IPS-NIHi7 (cell line): ENCODE results near the gene DNALI1.
"Not testable (repeated sequence)": the region's sequence is repeated elsewhere in the genome, so short reads cannot be mapped to it uniquely, and the experiment has no call there.

Source experiments
- DNase-seq: peaks from one replicate; pipeline ENCODE4 v3.0.0; 2012; ENCODE audit warnings: mixed read lengths; ENCODE audit errors: extremely low spot score

DNALI1 gene

DNA sequence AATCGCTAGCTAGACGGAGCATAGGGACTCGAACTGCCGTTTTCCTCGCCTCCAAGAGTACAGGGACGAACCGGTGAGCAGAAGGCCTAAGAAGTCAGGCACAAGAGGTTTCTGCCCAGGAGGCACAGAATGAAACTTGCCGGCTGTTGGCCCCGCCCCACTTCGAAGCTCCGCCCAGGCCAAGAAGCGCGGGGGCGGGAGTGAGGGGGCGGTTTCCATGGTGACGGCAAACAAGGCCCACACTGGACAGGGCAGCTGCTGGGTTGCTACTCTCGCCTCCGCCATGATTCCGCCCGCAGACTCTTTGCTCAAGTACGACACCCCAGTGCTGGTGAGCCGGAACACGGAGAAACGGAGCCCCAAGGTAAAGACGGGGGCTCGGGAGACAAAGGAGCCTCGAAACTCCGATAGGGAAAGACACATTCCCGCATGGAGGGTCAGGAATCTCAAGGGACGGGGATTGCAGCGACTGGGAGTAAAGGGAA lies at the start of gene DNALI1:
DNALI1 (plus strand) TSS at position 229 of the 485 bp plus-strand sequence; CDS start at position 284, 55 bp downstream.
- peak; percentile 99 for DNase-seq

DNA sequence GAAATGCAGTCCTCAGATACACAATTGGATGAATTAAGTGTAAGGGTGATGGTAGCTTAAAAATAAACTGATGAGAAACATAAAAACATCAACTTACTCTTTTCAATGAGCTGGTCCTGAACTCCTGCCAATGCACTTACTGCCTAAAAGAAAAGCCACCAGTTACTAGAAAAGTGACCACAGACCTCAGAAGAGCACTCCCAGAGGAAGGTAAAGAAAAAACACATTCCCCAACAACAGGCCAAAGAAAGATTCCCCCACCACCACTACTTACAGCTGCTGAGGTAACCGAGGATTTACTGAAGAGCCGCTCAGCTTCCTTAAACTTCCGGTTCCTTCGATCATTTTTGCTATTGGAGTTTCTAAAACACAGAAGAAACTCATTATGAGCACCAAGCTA lies 47.6 kb upstream of the DNALI1 start:
- peak; percentile 29 for DNase-seq

DNA sequence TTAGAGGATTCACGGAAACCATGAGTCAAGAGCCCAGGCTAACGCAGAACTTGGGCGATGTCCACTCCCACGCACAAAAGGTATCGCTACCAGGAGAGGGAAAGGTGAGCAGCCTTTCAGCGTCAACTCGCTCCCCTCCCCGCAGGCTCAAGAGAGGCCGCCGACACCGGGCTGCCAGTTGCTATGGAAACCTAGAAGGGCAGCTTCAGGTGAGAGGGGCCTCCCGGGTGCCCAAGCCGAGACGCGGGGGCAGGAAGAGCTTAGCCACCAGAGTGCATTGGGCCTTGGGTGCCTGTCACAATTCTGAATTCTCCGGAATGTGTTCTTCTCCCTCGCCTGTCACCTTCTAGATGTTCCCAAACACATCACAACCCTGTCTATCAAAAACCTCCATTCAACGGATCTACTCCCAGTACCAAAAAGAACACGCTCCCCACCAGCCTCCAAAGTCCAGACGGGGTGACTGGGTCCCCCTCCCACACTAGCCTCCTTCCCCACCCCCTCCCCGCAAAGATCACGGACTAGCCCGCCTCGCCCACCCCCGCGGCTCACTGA lies 42.9 kb upstream of the DNALI1 start:
- DNase-seq: peak; percentile 77

DNA sequence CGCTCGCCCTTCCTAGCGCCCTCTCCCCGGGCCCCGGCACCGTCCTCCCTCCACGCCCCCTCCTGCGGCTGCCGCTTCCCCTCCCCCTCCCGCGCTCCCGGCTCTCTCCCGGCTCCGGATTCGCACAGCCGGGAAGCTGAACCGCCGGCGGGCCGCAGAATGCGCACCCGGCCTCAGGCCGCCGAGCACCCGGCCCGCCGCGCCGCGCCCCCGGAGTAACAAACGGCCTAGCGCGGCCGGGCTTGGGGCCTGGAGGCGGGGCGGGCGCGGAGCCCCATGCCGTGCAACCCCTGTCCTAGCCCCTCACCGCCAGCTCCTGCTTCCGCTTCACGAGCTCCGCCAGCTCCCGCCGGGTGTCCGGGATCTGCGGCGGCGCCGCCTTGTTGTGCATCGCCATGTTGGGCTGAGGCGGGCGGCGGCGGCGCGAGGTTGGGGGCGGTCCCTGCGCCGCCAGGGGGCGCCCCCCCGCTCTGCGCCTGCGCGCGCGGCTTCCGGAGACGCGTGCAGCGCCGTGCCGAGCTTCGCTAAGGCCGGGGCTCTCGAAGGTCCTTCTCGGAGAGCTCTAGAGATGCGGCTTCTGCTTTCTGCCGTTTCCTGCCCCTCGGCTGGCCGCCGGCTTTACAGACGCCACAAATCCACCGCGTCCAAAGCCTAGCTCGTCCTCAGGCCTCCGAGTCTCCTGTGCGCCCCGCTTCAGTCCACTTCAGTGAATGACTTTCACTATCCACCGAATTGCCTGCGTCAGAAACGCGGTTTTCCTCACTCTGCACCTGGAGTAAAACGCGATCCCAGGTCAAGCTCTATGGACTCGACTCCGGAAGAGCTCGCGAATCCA lies 42.2 kb upstream of the DNALI1 start, which contains the start of gene MEAF6:
MEAF6 (minus strand) TSS at position 417 of the 835 bp plus-strand sequence; CDS start at position 397, 20 bp downstream.
- DNase-seq: peak; percentile 92

DNA sequence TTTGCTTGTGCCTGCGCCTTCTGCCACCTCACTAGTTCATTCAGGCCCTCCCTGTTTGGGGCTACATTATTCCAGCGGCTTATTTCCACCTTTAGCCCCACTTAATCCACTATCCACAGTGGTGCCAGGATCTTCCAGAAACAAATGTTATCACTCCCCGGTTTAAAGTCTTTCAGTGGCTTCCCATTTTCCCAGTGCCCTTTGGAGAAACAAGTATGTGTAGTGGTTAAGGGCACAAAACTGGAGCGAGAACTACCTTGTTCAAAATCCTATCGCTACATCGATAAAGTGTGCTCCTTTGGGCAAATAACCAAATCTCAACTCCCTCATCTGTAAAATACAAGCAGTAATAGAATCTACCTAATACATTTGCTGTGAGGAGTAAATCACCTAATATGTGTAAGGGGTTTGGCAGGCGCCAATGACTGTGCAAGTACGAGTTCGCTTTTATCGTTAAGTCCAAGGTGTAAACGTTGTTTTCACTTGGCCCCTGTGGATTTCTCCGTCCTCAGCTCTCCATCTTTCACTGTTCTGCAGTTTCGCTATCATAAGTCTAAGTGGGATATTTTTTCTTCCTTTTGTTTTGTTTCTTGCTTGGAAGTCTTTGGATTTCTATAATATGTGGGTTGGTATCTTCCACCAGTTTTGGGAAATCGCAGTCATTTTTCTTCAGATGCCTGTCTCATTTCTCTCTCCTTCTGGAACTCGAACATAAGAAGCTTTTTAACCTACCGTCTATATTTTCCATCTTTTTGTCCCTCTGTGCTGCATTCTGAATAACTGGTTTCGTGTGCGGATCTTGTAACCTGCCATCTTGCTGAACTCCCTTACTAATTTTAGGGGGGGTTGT lies 41.3 kb upstream of the DNALI1 start:
- DNase-seq: no peak

DNA sequence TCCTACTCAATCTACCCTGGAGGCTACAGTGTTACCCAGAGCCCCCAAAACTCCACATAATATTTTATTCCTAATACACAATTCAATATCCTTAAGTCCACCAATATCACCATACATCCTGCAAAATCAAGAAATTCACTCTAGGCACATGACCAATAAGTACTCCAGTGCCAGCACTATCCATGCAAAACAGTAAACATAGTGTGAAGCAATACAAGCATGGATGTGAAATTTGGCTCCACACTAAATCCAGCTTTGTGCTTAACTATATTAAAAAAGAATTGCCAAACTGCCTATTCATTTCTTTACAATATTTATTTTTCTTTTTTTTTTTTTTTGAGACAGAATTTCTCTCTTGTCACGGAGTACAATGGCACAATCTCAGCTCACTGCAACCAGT lies 39.2 kb upstream of the DNALI1 start:
- DNase-seq: no peak

DNA sequence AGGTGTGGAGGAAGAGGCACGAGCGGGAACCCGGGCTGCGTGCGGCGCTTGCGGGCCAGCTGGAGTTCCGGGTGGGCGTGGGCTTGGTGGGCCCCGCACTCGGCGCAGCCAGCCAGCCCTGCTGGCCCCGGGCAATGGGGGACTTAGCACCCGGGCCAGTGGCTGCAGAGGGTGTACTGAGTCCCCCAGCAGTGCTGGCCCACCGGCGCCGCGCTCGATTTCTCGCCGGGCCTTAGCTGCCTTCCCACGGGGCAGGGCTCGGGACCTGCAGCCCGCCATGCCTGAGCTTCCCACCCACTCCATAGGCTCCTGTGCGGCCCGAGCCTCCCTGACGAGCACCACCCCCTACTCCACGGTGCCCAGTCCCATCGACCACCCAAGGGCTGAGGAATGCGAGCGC lies 38.5 kb upstream of the DNALI1 start:
- DNase-seq: not testable (repeated sequence)

DNA sequence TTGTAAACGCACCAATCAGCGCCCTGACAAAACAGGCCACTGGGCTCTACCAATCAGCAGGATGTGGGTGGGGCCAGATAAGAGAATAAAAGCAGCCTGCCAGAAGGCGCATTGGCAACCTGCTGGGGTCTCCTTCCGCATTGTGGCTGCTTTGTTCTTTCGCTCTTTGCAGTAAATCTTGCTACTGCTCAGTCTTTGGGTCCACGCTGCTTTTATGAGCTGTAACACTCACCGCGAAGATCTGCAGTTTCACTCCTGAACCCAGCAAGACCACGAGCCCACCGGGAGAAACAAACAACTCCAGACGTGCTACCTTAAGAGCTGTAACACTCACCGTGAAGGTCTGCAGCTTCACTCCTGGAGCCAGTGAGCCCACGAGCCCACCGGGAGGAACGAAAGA lies 37.8 kb upstream of the DNALI1 start:
- DNase-seq: not testable (repeated sequence)

DNA sequence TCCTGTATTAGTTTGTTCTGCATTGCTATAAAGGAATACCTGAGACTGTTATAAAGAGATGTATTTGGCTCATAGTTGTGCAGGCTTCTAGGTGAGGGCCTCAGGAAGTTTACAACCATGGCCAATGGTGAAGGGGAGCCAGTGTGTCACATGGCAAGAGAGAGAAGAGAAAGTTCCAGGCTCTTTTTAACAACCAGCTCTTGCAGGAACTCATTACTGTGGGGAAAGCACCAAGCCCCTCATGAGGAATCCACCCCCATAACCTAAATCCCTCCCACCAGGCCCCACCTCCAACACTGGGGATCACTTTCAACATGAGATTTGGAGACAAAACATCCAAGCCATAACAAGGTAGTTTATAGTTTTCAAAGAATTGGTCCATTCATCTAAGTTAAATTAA lies 37.1 kb upstream of the DNALI1 start:
- no peak for DNase-seq

DNA sequence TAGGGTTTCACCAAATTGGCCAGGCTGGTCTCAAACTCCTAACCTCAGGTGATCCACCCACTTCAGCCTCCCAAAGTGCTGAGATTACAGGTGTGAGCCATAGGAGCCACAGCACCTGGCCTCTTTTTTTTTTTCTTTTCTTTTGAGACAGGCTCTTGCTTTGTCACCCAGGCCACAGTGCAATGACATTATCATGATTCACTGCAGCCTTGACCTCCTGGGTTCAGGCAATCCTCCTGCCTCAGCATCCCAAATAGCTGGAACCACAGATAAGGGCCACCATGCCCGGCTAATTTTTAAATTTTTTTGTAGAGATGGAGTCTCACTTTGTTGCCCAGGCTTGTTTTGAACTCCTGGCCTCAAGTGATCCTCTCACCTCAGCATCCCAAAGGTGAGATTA lies 26.9 kb upstream of the DNALI1 start:
- DNase-seq: not testable (repeated sequence)

DNA sequence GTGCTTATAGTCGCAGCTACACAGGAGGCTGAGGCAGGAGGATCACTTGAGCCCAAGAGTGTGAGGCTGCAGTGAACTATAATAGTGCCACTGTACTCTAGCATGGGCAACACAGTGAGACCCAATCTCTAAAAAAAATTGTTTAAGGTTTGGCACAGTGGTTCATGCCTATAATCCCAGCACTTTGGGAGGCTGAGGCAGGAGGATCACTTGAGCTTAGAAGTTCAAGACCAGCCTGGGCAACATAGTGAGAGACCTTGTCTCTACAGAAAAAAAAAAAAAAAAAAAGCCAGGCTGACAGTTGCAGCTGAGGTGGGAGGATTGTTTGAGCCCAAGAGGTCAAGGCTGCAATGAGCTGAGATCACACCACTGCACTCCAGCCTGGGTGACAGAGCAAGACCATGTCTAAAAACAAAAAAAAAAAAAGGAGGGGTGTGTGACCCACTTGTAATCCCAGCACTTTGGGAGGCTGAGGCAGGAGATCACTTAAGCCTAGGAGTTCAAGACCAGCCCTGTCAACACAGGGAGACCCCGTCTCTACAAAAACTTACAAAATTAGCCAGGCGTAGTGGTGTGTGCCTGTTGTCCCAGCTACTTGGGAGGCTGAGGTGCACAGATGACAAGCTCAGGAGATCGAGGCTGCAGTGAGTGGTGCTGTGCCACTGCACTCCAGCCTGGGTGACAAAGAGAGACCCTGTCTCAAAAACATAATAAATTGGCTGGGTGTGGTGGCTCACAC lies 24.2 kb upstream of the DNALI1 start:
- not testable (repeated sequence) for DNase-seq

DNA sequence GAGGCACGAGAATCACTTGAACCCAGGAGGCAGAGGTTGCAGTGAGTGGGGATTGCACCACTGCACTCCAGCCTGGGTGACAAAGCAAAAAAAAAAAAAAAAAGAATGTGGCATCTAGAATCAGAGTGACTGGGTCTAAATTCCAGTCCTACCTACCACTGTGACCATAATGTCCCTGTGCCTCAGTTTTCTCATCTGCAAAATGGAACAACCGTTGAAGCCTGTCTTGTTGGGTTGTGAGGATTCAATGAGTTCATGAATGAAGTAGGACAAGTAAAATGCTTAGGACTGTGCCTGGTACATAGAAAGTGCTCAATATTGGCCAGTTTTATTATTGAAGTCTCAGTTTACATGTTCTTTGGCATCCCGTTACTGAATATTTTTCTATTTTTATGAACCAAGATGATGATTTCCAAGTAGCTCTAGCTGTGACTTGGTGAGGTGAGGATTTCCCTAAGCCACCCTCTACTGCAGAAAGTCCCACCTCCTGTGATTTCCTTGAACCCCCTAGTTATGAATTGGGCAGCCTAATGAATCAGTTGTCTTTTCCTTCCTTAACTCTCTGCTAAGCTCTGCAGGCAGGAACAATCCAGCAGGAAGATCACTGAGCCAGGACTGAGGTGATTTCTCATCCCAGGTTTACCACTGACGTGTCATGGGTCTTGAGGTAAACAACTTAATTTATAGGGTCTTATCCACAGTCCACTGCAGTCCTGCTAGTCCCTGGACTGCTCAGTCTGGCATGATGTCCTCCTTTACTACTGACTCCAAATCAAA lies 23.2 kb upstream of the DNALI1 start:
- DNase-seq: no peak

DNA sequence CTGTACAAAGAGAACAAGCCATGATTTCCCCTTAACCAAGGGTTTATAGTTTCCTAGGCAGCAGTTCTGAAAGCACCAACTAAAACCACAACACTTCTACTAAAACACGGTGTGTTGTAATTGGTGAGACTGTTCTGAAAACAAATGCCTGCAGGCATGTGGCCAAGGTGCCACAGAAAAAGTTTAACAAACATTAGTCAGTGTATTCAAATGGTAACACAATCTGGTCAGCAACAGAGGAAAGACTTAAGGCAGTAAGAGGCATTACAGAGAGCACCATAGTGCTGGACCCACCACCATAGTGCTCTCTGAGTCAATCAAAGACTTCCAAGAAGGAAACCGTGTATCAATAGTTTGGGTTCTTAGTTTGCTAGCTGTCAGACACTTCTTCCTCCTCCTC lies 19.4 kb upstream of the DNALI1 start:
- no peak for DNase-seq

DNA sequence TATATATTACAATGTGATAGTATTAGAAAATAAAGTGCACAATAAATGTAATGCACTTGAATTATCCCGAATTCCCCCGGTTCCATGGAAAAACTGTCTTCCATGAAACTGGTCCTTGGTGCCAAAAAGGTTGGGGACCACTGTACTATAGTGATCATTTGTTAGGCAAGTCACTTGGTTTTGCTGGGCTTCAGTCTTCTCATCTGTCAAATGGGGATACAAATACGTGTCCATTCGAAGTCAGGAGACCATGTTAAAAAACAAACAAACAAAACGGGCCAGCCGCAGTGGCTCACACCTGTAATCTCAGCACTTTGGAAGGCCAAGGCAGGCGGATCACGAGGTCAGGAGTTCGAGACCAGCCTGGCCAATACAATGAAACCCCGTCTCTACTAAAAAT lies 17.6 kb upstream of the DNALI1 start:
- DNase-seq: not testable (repeated sequence)

DNA sequence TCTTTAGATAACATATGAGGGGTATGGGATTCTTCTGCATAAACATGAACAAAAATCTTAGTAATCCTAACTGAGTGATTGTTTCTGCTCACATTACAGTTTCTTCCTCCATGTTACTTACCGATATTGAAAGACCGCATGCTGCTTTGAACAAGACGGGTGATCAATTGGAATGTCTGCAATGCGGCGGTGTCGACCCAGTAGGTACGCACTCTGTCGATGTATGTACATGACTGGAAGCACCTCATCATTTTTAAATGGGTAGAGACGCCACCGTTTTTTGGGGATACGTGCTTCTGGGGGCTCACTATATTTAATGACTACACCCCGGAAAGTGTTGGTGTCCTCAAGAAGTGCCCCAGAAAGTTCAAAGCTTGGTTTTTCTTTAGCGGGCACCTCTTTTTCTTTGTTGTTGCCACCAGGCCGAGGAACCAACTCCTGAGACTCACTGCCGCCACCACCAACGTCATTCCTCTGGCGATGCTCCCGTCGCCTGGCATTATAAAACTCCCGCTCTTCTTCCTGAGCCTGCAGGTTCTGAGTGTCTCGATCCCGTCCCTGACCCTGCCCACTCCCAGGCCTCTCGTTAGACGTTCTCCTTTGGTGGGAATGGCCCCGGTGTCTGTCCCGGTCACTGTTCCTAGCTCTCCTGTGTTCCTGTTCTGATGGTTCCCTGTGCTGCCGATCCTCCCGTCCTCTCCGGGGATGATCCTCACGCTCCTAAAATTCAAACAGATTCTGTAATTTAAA lies 16.5 kb upstream of the DNALI1 start:
- no peak for DNase-seq

DNA sequence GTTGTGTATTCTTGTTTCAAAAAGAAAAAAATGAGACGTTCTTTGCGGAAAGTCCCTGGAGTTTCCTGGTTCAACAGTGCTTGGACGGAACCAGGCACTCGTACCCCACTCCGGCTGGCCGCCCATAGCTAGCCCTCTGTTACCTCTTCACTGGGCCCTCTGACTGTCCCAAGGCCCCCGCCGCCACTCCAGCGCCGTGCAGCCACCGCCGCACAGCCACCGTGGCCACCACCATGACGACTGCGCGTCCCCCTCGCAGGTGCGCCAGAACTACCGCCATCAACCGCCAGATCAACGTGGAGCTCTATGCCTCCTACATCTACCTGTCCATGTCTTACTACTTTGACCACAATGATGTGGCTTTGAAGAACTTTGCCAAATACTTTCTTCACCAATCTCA lies 12.2 kb upstream of the DNALI1 start:
- no peak for DNase-seq

DNA sequence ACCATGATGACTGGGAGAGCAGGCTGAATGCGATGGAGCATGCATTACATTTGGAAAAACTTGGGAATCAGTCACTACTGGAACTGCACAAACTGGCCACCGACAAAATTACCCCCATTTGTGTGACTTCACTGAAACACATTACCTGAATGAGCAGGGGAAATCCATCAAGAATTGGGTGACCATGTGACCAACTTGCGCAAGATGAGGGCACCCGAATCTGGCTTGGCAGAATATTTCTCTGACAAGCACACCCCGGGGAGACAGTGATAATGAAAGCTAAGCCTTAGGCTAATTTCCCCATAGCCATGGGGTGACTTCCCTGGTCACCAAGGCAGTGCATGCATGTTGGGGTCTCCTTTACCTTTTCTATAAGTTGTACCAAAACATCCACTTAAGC lies 11.7 kb upstream of the DNALI1 start:
- no peak for DNase-seq

DNA sequence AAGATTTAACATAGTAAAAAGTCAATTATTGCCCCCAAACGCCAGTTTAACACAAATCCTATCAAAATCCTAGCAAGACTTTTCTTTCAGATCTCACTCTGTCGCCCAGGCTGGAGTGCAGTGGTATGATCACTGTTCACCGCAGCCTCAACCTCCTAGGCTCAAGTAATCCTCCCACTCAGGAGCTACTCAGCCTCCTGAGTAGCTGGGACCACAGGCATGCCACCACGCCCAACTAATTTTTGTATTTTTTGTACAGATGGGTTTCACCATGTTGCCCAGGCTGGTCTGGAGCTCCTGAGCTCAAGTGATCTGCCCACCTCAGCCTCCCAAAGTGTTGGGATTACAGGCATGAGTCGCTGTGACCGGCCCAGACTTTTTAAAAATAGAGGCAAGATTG lies 7.4 kb upstream of the DNALI1 start:
- no peak for DNase-seq

DNA sequence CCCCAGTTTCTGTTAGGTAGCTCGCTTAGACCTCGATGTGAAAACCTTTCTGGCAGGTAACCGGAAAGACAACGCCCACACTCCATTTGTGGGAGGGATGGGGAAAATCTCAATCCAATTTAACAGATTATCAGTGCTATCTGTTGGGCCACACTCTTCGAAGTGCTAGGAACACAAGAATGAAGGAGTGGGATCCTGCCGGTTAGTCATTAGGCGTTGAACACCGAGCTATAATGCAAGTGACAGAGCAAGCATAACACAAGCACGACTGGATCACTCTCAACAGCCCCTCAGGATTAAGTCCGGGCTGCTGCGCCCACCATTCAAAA lies 3.2 kb upstream of the DNALI1 start:
- DNase-seq: no peak
